Nephron (organoid): ENCODE results near the gene ADRA1B.

Source experiments
- H3K27ac Mint-ChIP-seq, 3 experiments: 2 replicates each; pipeline ENCODE4 v1.8.0; 2020; ENCODE audit warnings: mixed read lengths in 3 of 3, mild to moderate bottlenecking in 2 of 3, moderate library complexity in 1 of 3
- H3K27me3 Mint-ChIP-seq: 2 replicates; pipeline ENCODE4 v1.8.0; 2021; ENCODE audit warnings: low read depth, mild to moderate bottlenecking, moderate library complexity, mixed read lengths
- H3K36me3 Mint-ChIP-seq: 2 replicates; pipeline ENCODE4 v1.8.0; 2020; ENCODE audit warnings: low read depth, mixed read lengths
- H3K4me1 Mint-ChIP-seq: 2 replicates; pipeline ENCODE4 v1.8.0; 2020; ENCODE audit warnings: mixed read lengths
- H3K4me3 Mint-ChIP-seq, 3 experiments: 2 replicates each; pipeline ENCODE4 v1.8.0; 2020; ENCODE audit warnings: mild to moderate bottlenecking in 3 of 3, mixed read lengths in 3 of 3, moderate library complexity in 2 of 3
- H3K9me3 Mint-ChIP-seq: 2 replicates; pipeline ENCODE4 v1.8.0; 2020; ENCODE audit warnings: mixed read lengths
- TF ChIP-seq, protein P1 (sequence below), 3 experiments: fragments of 200-600 bp; sonication (generic); IDR thresholded peaks; one replicate each; pipeline ENCODE4 v1.5.0; 2021; ENCODE audit warnings: antibody characterized with exemption in 3 of 3; ENCODE audit not compliant: unreplicated experiment in 3 of 3

The ADRA1B gene

DNA sequence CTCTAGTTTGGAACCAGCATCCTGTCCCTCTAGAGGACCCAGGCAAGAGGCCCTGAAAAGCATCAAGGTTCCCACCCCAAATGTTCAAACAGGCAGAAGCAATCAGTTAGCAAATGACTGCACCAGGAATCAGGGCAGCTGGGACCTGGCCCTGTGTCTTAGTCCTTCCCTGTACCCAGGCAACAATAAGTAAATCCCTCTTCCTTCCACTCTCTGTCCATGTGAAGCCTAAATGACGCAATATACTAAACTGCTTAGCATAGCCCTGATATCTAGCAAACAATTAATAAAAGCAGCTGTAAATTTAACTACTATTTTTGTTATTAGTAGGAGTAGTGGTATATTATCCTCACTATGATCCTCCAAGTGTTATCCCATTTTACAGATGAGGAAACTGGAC lies 13.2 kb upstream of the ADRA1B start:
- Mint-ChIP-seq H3K4me1 (peaks cover 16% of the 10 kb centered on the region), H3K36me3 (no peaks in the 10 kb centered on the region), H3K27ac (no peak overlapping the region), H3K27me3 (peaks cover 7% of the 10 kb centered on the region), H3K4me3 (no peak overlapping the region), H3K9me3 (no peaks in the 10 kb centered on the region)
- TF ChIP-seq, protein P1, sequence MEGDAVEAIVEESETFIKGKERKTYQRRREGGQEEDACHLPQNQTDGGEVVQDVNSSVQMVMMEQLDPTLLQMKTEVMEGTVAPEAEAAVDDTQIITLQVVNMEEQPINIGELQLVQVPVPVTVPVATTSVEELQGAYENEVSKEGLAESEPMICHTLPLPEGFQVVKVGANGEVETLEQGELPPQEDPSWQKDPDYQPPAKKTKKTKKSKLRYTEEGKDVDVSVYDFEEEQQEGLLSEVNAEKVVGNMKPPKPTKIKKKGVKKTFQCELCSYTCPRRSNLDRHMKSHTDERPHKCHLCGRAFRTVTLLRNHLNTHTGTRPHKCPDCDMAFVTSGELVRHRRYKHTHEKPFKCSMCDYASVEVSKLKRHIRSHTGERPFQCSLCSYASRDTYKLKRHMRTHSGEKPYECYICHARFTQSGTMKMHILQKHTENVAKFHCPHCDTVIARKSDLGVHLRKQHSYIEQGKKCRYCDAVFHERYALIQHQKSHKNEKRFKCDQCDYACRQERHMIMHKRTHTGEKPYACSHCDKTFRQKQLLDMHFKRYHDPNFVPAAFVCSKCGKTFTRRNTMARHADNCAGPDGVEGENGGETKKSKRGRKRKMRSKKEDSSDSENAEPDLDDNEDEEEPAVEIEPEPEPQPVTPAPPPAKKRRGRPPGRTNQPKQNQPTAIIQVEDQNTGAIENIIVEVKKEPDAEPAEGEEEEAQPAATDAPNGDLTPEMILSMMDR (IDR thresholded peaks at IDR 0.05; ENCODE audit: unreplicated experiment in 3 of 3) = no peak

DNA sequence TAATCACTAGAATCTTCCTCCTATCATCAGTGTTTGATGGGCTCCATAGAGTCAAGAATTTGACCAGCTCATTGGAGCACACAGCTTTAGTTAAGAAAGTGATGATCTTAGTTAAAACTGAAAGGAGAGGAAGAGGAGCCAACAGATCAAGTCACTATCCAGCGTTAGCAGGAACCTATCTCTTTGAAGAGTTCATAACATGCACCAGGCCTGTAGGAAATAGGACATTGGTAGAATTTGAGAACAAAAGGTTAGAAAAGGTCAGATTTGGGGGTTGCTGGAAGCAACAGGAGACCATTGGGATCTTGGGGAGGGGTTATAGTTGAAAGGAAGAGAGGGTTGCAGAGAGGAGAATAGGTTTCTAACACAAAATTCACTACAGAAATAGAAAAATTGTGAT lies 11.4 kb upstream of the ADRA1B start:
- no peak overlapping the region for H3K27ac Mint-ChIP-seq
- no peaks in the 10 kb centered on the region for H3K36me3 Mint-ChIP-seq
- H3K27me3 Mint-ChIP-seq = peaks cover 11% of the 10 kb centered on the region
- peaks cover 16% of the 10 kb centered on the region for H3K4me1 Mint-ChIP-seq
- TF ChIP-seq, protein P1 (IDR thresholded peaks at IDR 0.05; ENCODE audit: unreplicated experiment in 3 of 3) = no peak
- no peak overlapping the region for H3K4me3 Mint-ChIP-seq
- no peaks in the 10 kb centered on the region for H3K9me3 Mint-ChIP-seq

DNA sequence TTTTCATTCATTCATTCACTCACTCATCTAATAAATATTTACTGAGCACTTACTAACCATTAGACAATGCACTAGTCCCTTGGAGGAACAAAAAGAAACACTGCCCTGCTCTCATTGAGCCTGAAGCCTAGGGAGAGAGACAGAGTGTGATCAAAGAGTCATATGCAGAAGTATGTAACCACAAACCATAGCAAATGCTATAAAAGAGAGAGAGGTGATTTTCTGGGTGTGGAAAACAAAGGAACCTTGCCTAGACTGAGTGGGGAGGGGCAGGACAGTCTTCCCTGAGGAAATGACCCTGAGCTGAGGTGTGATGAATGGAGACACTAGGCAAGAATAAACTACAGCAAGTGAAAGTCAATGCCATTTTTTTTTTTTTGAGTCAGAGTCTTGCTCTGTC lies 10.8 kb upstream of the ADRA1B start:
- Mint-ChIP-seq H3K36me3 (no peaks in the 10 kb centered on the region), H3K4me1 (peaks cover 11% of the 10 kb centered on the region), H3K9me3 (no peaks in the 10 kb centered on the region), H3K27me3 (peaks cover 11% of the 10 kb centered on the region), H3K27ac (no peak overlapping the region), H3K4me3 (no peak overlapping the region)
- TF ChIP-seq, protein P1 (IDR thresholded peaks at IDR 0.05; ENCODE audit: unreplicated experiment in 3 of 3) = no peak

DNA sequence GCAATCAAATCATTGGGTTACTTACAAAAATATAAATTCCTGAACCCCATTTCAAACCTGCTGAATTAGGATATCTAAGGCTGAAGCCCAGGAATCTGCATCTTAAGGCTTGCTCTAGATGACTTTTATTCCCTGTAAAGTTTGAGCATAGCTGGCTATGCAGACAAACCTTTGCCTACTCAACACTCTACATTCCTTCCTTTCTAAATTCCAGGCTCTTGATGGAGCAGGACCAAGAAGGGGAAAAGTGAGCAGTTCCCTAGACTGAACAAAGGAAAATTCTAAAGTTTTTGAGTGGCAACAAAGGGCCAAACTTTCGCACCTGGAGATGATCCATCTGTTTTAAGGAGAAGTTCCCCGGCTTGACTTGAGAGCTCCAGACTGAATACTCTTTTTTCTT lies 9.8 kb upstream of the ADRA1B start:
- Mint-ChIP-seq H3K27ac (peak overlapping the region; percentile 38 to 58 (median 48)), H3K27me3 (peaks cover 13% of the 10 kb centered on the region)

DNA sequence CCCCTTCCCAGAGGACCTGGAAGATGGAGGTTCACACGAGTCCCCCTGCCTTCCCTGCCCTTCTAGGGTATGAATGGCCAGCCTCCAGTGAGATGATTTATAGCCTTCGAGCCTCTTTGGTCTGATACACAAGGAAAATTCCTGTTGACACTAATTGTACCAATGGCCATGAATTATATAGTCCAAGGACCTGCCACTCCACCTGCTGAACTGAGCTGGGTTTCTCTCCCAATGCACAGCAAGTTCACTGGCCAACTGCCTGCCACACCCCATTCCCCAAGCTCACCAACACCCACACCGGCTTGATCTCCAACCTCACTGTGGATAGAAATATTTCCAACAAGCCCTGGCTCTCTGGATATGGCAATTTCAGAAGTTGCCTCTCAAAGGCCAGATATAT lies 9.3 kb upstream of the ADRA1B start:
- TF ChIP-seq, protein P1 (IDR thresholded peaks at IDR 0.05; ENCODE audit: unreplicated experiment in 3 of 3) = no peak
- H3K27me3 Mint-ChIP-seq = peaks cover 17% of the 10 kb centered on the region
- no peak overlapping the region for H3K4me3 Mint-ChIP-seq
- peak overlapping the region; percentile 38 to 58 (median 48) for H3K27ac Mint-ChIP-seq
- H3K36me3 Mint-ChIP-seq = no peaks in the 10 kb centered on the region
- peaks cover 9% of the 10 kb centered on the region for H3K4me1 Mint-ChIP-seq
- H3K9me3 Mint-ChIP-seq = no peaks in the 10 kb centered on the region

More for the DNA sequence above, 9.8 kb upstream of the ADRA1B start:
- H3K4me1 Mint-ChIP-seq = peaks cover 9% of the 10 kb centered on the region
- H3K9me3 Mint-ChIP-seq = no peaks in the 10 kb centered on the region
- no peaks in the 10 kb centered on the region for H3K36me3 Mint-ChIP-seq
- H3K4me3 Mint-ChIP-seq = no peak overlapping the region
- TF ChIP-seq, protein P1 (IDR thresholded peaks at IDR 0.05; ENCODE audit: unreplicated experiment in 3 of 3) = no peak

DNA sequence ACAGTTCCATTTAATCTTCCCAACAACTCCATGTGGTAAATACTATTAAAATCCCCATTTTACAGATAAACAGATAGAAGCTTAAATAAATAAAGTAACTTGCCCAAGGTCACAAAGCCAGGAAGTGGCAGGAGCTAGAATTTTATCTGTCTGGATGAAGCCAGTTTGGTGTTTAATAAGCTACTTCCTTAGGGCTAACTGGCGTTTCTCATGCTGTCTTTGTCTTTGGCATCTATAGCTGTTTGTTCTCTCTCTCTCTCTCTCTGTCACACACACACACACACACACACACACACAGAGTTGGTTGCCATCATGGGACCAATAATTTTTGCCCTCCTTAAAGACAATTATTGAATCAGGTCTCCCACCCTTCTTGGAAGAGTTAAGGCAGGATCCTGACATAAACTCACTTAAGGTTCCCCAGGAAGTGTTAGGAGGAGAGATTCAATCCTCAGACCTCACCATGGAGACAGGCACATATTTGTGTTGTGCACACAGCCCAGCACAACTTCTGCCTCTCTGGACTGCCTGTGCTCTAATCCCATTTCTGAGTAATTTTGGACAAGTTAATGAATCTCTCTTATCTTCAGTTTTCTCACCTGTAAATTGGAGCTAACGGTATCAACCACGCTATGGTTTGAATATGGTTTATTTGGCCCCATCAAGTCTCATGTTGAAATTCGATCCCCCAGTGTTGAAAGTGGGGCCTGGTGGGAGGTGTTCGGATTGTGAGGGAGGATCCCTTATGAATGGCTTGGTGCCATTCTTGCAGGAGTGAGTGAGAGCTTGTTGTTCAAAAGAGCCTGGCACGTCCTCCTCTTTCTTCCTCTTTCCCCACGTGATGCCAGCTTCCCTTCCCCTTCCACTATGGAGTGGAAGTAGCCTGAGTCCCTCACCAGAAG lies 8.3 kb upstream of the ADRA1B start:
- Mint-ChIP-seq H3K4me1 (peaks cover 13% of the 10 kb centered on the region), H3K9me3 (no peaks in the 10 kb centered on the region), H3K4me3 (no peak overlapping the region), H3K27me3 (peaks cover 25% of the 10 kb centered on the region), H3K36me3 (no peaks in the 10 kb centered on the region), H3K27ac (peak overlapping the region in 1 of 3 experiments; percentile 38)
- TF ChIP-seq, protein P1 (IDR thresholded peaks at IDR 0.05; ENCODE audit: unreplicated experiment in 3 of 3) = no peak
